Mesenteric fat pad (tissue), 1 donor: ENCODE results near the gene PDE6D. TPM values are rescaled to one million over a fixed set of nuclear protein-coding genes. Genes with fewer than 3 reads are reported as not detected.

Source experiments
- DNase-seq: peaks from one replicate; pipeline ENCODE4 v3.0.0-alpha.2; 2020; ENCODE audit warnings: low spot score
- total RNA-seq: library from RNA; stranded (reverse); fragmentation: NEBNext Ultra II Directional; extraction: Animal tissue kit (Norgen Biotek cat#: 25700); gene quantifications from one replicate; pipeline ENCODE4 v1.2.1, GENCODE V29; 2021
- donor health status: DM: yes; HTN: yes; CAD: no.

The PDE6D gene
- total RNA-seq, 1 donor from 2014 or later = 21.8 TPM

DNA sequence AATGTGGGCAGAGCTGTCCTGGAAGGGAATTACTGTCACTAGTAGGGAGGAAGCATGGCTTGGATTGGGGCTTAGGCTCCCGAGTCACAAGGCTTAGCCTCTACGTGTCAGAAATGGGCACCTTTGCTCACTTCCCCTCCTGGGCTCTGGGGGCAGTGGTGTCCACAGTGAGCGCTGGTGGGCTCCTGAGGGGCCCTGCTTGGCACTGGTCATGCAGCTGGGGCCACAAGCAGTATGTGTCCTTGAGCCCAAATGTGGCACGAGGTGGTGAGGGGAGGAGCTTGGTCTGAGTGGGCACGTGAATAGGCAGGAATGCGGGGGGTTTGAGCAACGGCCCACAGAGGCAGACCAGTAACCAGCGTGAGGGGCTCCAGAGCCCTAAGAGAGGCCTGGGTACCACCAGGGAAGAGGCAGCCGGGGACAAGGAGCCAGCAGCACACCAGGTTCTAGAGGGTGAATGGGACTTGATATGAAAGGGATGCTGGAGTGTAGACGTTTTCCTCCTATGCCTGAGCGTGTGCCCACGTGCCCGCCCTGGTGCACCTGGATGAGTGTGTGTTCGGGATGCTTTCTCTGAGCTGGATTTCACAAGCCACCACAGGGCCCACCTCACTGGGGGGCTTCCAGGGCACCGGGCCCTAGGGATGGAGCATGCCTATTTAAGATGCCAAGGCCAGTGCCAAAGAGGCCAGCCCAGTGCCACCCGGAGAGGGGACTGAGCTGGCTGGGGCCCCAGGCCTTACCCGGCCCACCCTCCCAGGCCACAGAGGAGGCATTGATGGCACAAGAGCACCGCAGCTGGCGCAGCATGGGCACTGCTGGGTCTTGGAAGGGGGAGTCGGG, 95.5 kb downstream of the PDE6D start:
- no peak for DNase-seq

DNA sequence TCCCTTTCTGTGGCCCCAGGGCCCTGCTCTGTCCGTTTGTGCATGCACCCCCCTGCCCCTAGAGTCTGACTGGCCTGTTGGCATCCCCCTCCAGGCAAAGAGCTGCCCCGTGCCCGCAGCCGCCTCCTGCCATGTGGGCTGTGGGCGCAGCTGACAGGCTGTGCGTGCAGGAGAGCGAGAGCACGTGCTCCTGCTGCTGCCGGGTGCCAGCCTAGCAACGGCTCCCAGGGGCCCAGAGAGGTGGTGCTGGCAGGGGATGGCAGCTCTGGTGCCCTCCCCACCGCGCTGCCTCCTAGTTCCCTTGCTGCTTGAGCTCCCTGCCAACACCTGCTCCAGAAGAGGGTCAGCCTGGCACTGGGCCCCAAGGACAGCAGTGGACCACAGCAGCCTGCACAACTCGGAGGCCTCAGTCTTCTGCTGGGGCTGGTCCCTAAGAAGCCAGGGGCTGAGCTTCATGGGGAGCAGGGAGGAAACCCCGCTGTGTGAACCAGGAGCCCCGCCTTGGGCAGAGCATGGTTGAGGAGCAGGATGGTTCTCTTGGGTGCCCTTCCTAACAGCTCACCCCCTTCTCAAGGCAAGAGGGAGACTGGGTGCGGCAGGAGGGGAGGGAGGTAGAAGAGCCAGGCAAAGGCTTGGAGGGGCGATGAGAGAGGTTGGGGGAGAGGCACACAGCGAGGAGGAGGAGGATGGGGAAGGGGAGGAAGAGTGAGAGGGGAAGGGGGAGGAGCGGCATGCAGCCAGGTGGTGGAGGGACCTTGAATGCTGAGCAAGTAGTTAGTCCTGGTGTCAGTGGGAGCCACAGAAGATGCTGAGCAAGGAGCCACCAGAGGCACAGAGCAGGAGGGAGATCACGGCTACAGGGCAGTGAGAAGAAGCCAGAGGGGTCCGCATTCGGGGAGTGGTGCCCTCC, 96.5 kb downstream of the PDE6D start:
- no peak for DNase-seq

DNA sequence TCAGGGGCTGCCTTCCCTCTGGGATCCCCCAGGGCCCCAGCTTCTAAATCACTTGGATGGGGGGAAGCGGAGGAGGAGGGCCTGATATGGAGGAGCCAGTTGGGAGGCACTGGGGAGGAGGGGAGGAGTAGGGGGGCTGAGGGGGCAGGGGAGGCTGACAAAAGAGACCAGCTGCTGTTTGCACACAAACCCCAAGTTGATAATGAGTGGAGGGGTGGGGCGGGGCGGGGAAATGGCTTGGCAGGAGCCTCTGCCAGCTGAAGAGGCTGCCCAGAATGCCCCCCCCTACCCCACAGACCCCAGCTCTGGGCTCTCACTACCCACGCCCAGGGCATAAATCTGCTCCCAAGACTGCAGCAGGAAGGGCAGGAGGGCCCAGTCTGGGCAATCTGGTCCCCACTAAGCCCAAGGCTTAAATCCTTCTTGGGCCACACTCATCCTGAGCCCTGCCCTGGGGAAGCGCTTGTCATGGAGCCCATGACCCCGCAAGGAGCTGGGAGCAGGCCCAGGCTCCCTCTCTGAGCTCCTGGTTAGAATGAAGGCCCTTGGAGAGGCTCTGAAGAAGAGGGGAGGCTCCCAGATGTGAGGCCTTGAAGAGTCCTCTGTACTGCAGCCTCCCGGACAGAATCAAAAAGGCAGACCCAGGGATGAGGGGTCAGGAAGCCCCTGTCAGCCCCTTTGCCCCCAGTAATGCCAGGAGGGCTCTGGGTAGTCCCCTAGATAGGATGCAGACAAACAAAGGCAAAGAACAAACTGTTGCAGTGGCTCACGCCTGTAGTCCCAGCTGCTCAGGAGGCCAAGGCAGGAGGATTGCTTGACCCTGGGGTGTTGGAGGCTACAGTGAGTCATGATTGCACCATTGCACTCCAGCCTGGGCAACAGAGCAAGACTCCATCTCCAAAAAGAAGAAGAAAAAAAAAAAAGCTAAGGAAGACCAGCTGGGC, 97.5 kb downstream of the PDE6D start:
- DNase-seq = no peak

DNA sequence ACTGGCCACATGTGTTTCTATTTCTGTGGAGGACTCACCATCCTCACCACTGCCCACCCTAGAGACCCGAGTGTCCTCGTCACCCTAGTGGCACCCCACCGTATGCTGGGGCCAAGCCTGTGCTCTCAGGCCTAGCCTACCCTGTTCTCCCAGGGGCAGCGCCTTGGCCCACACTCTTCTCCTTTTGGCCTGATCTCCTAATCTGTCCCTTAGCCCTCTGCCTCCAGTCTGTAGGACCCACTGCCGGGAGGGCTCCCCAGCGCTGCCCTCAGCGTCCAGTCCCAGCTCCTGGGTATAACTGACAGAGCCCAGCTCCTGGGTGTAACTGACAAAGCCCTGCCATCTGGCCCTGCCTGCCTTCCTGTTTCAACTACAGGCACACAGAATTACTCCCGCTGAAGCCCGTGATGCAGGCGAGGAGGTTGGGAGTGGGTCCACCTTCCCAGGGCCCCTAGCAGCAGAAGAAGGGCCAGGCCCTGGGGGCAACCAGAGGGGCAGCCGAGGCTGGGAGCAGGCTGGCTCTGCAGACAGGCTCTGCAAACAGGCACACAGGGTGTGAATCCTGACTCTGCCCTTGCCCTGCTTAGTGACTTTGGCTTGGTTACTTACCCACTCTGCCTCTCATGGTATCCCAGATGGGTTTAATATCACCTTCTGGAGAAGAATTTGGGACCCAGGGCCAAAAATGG, 98.3 kb downstream of the PDE6D start:
- no peak for DNase-seq

Other genes starting within 250 kb of the PDE6D start
- gene TEX44, start 188.4 kb downstream of the PDE6D start, total RNA-seq = not detected
- 790 TPM for gene PTMA, start 72.8 kb downstream of the PDE6D start, total RNA-seq
- gene COPS7B, start 5.2 kb upstream of the PDE6D start, total RNA-seq = 21.3 TPM
- gene NPPC, start 145.1 kb upstream of the PDE6D start, total RNA-seq = 2.5 TPM
- gene DIS3L2, start 180.4 kb upstream of the PDE6D start, total RNA-seq = 33.5 TPM